ENCODE data around the gene THOC5.

DNA sequence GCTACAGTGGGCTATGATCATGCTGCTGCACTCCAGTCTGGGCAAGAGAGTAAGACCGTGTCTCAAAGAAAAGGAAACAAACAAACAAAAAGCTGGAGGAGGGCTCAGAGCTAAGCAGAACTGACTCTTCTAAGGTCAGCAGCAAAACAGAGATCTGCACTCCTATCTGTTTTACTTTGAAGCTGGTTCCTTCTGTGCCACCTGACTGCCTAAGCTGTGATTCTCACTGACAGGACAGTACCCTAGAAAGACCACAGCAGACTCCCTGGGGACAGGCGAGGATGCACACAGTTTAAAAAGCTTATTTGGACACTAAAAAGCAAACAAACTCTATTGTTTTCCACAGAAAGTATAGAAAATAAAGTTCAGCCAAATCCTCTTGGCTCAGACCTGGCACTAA lies 43.0 kb downstream of the THOC5 start:
- TF ChIP-seq EP300 (IDR thresholded peaks at IDR 0.05; ENCODE audit: borderline replicate concordance in 1 of 2, low read depth in 1 of 2, low read length in 1 of 2), result no peak
- TF ChIP-seq, protein P1, sequence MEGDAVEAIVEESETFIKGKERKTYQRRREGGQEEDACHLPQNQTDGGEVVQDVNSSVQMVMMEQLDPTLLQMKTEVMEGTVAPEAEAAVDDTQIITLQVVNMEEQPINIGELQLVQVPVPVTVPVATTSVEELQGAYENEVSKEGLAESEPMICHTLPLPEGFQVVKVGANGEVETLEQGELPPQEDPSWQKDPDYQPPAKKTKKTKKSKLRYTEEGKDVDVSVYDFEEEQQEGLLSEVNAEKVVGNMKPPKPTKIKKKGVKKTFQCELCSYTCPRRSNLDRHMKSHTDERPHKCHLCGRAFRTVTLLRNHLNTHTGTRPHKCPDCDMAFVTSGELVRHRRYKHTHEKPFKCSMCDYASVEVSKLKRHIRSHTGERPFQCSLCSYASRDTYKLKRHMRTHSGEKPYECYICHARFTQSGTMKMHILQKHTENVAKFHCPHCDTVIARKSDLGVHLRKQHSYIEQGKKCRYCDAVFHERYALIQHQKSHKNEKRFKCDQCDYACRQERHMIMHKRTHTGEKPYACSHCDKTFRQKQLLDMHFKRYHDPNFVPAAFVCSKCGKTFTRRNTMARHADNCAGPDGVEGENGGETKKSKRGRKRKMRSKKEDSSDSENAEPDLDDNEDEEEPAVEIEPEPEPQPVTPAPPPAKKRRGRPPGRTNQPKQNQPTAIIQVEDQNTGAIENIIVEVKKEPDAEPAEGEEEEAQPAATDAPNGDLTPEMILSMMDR (IDR thresholded peaks at IDR 0.05), result no peak
- TF ChIP-seq, protein P2, sequence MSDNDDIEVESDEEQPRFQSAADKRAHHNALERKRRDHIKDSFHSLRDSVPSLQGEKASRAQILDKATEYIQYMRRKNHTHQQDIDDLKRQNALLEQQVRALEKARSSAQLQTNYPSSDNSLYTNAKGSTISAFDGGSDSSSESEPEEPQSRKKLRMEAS (IDR thresholded peaks at IDR 0.05; ENCODE audit: low read depth), result no peak
- TF ChIP-seq, protein P3, sequence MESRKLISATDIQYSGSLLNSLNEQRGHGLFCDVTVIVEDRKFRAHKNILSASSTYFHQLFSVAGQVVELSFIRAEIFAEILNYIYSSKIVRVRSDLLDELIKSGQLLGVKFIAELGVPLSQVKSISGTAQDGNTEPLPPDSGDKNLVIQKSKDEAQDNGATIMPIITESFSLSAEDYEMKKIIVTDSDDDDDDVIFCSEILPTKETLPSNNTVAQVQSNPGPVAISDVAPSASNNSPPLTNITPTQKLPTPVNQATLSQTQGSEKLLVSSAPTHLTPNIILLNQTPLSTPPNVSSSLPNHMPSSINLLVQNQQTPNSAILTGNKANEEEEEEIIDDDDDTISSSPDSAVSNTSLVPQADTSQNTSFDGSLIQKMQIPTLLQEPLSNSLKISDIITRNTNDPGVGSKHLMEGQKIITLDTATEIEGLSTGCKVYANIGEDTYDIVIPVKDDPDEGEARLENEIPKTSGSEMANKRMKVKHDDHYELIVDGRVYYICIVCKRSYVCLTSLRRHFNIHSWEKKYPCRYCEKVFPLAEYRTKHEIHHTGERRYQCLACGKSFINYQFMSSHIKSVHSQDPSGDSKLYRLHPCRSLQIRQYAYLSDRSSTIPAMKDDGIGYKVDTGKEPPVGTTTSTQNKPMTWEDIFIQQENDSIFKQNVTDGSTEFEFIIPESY (IDR thresholded peaks at IDR 0.05; ENCODE audit: borderline replicate concordance, low read depth), result no peak
- no peak for TF ChIP-seq GABPA (IDR thresholded peaks at IDR 0.05; ENCODE audit: low read depth)
